C4-2B (cell line): Measurements from ENCODE around the gene CCDC102B.
"Not testable (repeated sequence)": the region's sequence is repeated elsewhere in the genome, so short reads cannot be mapped to it uniquely, and the experiment has no call there.

ENCODE experiments used
- H3K27ac ChIP-seq: fragments of 450-650 bp; 2 replicates; pipeline ENCODE4 v1.5.1; 2017
- ZFX ChIP-seq: fragments of 450-650 bp; IDR thresholded peaks from 2 replicates; pipeline ENCODE4 v1.6.1; 2017
- TF ChIP-seq, protein P1 (sequence below): fragments of 450-650 bp; conservative IDR thresholded peaks from 2 replicates; pipeline ENCODE4 v1.5.1; 2017; ENCODE audit warnings: mild to moderate bottlenecking

Gene CCDC102B

DNA sequence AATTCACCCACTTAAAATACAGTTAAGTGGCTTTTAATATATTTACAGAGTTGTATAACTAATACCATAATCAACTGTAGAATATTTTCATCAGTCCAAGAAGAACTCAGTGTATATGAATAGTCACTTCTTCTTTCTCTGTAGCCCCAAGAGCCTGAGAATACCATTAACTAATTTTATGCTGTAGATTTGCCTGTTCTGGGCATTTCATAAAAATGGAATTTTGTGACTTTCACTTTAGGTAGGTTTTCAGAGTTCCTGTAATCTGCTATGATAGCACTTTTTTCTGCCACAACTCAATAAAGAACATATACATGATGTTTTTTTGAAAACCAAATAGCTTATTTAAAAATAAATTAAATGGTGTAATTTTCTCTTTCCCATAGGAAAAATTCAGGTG lies 57.6 kb downstream of the CCDC102B start:
- H3K27ac ChIP-seq = no peak overlapping the region
- TF ChIP-seq, protein P1, sequence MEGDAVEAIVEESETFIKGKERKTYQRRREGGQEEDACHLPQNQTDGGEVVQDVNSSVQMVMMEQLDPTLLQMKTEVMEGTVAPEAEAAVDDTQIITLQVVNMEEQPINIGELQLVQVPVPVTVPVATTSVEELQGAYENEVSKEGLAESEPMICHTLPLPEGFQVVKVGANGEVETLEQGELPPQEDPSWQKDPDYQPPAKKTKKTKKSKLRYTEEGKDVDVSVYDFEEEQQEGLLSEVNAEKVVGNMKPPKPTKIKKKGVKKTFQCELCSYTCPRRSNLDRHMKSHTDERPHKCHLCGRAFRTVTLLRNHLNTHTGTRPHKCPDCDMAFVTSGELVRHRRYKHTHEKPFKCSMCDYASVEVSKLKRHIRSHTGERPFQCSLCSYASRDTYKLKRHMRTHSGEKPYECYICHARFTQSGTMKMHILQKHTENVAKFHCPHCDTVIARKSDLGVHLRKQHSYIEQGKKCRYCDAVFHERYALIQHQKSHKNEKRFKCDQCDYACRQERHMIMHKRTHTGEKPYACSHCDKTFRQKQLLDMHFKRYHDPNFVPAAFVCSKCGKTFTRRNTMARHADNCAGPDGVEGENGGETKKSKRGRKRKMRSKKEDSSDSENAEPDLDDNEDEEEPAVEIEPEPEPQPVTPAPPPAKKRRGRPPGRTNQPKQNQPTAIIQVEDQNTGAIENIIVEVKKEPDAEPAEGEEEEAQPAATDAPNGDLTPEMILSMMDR = no peak
- TF ChIP-seq ZFX = no peak

- H3K27ac ChIP-seq = no peak overlapping the region
- TF ChIP-seq ZFX = no peak
- TF ChIP-seq, protein P1 = no peak
These were observed 63.5 kb downstream of the CCDC102B start for GRCh38 chr18:68861365-68861764.

DNA sequence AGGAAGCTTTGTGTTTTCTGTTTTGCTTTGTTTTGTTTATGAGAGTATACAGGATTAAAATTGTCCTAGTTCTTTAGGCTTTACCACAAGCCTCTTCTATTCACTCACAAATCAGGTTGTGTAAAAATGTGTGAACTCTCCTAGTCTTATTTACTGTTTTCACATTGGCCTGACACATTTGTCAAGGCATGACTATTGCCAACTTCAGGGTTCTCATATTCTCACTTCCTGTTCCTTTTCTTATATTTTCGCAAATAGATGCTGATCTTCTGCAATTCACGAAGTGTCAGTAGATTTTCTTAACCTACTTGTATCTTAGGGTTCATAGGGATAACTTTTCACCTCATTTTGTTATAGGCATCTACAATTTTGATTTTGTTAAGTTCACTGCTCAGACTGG lies 67.1 kb downstream of the CCDC102B start:
- H3K27ac ChIP-seq = no peak overlapping the region
- TF ChIP-seq ZFX = no peak
- TF ChIP-seq, protein P1 = no peak

DNA sequence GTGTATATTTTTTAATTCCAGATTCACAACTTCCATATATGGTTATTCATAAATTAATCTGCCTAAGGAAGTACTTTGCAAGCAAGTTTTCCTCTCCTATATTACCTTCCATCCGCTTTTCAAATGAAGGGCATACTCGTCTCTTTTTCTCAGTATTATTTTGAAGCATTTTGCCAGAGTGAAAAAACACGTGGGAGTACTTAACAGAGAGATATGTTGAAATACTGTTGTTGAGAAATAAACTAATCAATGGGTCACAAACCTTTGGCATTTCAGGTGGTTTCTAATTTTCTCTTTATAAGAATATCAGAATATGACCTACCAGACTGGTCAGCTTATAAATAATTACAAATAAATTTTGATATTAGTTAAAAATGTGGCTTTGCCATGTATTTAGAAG lies 67.6 kb downstream of the CCDC102B start:
- no peak for TF ChIP-seq ZFX
- TF ChIP-seq, protein P1 = no peak
- no peak overlapping the region for H3K27ac ChIP-seq

- TF ChIP-seq, protein P1 = no peak
- TF ChIP-seq ZFX = no peak
- H3K27ac ChIP-seq = no peak overlapping the region
These were observed 75.1 kb downstream of the CCDC102B start for GRCh38 chr18:68873003-68873402.

DNA sequence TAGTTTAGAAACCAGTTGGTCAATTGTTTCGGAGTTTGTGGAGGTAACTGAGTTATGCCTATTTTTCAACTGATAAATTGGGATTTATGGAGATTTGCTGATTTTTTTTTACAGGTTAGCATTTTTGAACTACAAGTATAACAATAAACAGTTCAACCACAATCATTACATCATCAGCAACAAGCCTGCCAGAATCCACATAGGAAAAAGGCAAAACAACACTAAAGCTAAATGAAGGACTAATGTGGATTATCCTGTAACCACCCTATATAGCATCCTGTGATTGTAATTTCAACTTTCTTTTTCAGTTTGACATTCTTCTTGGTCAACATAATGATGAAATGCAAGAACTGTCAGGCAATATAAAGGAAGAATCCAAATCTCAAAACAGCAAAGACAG lies 76.5 kb downstream of the CCDC102B start:
- TF ChIP-seq, protein P1 = no peak
- TF ChIP-seq ZFX = no peak
- H3K27ac ChIP-seq = no peak overlapping the region

DNA sequence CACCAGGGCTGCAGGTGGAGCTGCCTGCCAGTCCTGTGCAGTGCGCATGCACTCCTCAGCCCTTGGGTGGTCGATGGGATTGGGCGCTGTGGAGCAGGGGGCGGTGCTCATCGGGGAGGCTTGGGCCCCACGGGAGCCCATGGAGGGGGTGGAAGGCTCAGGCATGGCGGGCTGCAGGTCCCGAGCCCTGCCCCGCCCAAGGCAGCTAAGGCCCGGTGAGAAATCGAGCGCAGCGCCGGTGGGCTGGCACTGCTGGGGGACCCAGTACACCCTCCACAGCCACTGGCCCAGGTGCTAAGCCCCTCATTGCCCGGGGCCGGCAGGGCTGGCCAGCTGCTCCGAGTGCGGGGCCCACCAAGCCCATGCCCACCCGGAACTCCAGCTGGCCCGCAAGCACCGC lies 82.1 kb downstream of the CCDC102B start:
- not testable (repeated sequence) for H3K27ac ChIP-seq

- TF ChIP-seq, protein P1 = no peak
- no peak for TF ChIP-seq ZFX
These were observed 89.5 kb downstream of the CCDC102B start for GRCh38 chr18:68887410-68887809.

More at GRCh38 chr18:68887410-68887809, 89.5 kb downstream of the CCDC102B start:
- H3K27ac ChIP-seq = no peak overlapping the region
